A549 (cell line): ENCODE measurements around the gene TSPAN5. TPM values are rescaled to one million over a fixed set of nuclear protein-coding genes. Genes with fewer than 3 reads are reported as not detected.
"Not testable (repeated sequence)": the region's sequence is repeated elsewhere in the genome, so short reads cannot be mapped to it uniquely, and the experiment has no call there.

Experiments
- ATAC-seq, 2 experiments: fragments of 200-7000 bp in 1 of 2; fragments of >200 bp in 1 of 2; cut with Nextera tagmentation in 1 of 2; cut with Tn5 transposase in 1 of 2; 3 replicates each; pipeline versions ENCODE4 v1.8.0 to v1.9.1; 2018 to 2020; ENCODE audit warnings: mild to moderate bottlenecking in 1 of 2, moderate library complexity in 1 of 2
- CTCF ChIA-PET: fragments of 300-600 bp; sonication (Branson Sonifier 250); formaldehyde crosslinking; extraction: SDS; loops from one replicate; lab custom pipeline; 2021; ENCODE audit warnings: antibody characterized with exemption, inconsistent platforms; lab: Yijun Ruan, JAX
- POLR2A ChIA-PET: fragments of 350-600 bp; formaldehyde crosslinking; extraction: SDS; loops from one replicate; lab custom pipeline; 2021; ENCODE audit warnings: antibody characterized with exemption, inconsistent platforms; lab: Yijun Ruan, JAX
- DNase-seq, 2 experiments: peaks; one replicate each; pipeline versions ENCODE4 v3.0.0 to v3.0.0-alpha.2; 2011 to 2016; ENCODE audit warnings: low read depth in 1 of 2, low spot score in 1 of 2
- FAIRE-seq: peaks from 2 replicates; lab custom pipeline; 2011; peaks lifted over from hg19 to GRCh38; lab: Jason Lieb, UNC
- H3K27ac ChIP-seq, 2 experiments: fragments of >200 bp; sonication (Bioruptor Twin); formaldehyde crosslinking; 3 replicates each; pipeline ENCODE4 v1.5.1; 2016 to 2017
- H3K4me1 ChIP-seq: fragments of >200 bp; sonication (Bioruptor Twin); formaldehyde crosslinking; 3 replicates; pipeline ENCODE4 v1.6.1; 2016
- H3K4me2 ChIP-seq: fragments of >200 bp; sonication (Bioruptor Twin); formaldehyde crosslinking; 3 replicates; pipeline ENCODE4 v1.6.1; 2016
- H3K4me3 ChIP-seq: fragments of >200 bp; sonication (Bioruptor Twin); formaldehyde crosslinking; 3 replicates; pipeline ENCODE4 v1.5.1; 2016
- H3K9me3 ChIP-seq: fragments of >200 bp; sonication (Bioruptor Twin); formaldehyde crosslinking; 3 replicates; pipeline ENCODE4 v1.6.1; 2016
- ATOH8 ChIP-seq: fragments of 250-450 bp; sonication (Bioruptor Pico); IDR thresholded peaks from 2 replicates; pipeline ENCODE4 v1.5.0; 2020; ENCODE audit warnings: low read depth, mild to moderate bottlenecking, moderate library complexity
- CBX8 ChIP-seq: fragments of 200-600 bp; sonication (generic); IDR thresholded peaks from 2 replicates; pipeline ENCODE4 v1.6.1; 2016
- CEBPB ChIP-seq, 2 experiments: fragments of >200 bp in 1 of 2; sonication (Bioruptor Twin) in 1 of 2; formaldehyde crosslinking in 1 of 2; IDR thresholded peaks; 2 replicates each; pipeline ENCODE4 v1.6.1; 2012 to 2016
- E2F6 ChIP-seq: IDR thresholded peaks from 2 replicates; pipeline ENCODE4 v1.6.1; 2012; ENCODE audit warnings: low read depth, borderline replicate concordance
- HDAC2 ChIP-seq: fragments of 200-600 bp; sonication (generic); IDR thresholded peaks from 2 replicates; pipeline ENCODE4 v1.6.1; 2016
- HOXB5 ChIP-seq: fragments of 250-450 bp; sonication (Bioruptor Pico); IDR thresholded peaks from 2 replicates; pipeline ENCODE4 v1.5.0; 2020; ENCODE audit warnings: mild to moderate bottlenecking, moderate library complexity
- JUN ChIP-seq, 2 experiments: fragments of >200 bp; sonication (Bioruptor Twin); formaldehyde crosslinking; IDR thresholded peaks; 2 replicates in 1 of 2; 3 replicates in 1 of 2; pipeline ENCODE4 v1.6.1; 2016 to 2017
- JUNB ChIP-seq: fragments of >200 bp; sonication (Bioruptor Twin); formaldehyde crosslinking; IDR thresholded peaks from 2 replicates; pipeline ENCODE4 v1.6.1; 2016
- MAFK ChIP-seq: fragments of 450-650 bp; IDR thresholded peaks from 2 replicates; pipeline ENCODE4 v1.6.1; 2014; ENCODE audit not compliant: partially characterized antibody
- MAZ ChIP-seq: fragments of 150-350 bp; IDR thresholded peaks from 2 replicates; pipeline ENCODE4 v1.6.1; 2014; ENCODE audit warnings: antibody characterized with exemption, low read depth, low read length, borderline replicate concordance
- NPAS2 ChIP-seq: fragments of 250-450 bp; sonication (Bioruptor Pico); IDR thresholded peaks from 2 replicates; pipeline ENCODE4 v1.8.0; 2022; ENCODE audit warnings: mild to moderate bottlenecking, moderate library complexity, borderline replicate concordance
- PHF8 ChIP-seq: fragments of 200-600 bp; sonication (generic); IDR thresholded peaks from 2 replicates; pipeline ENCODE4 v1.6.1; 2016; ENCODE audit warnings: low read depth, mild to moderate bottlenecking, antibody characterized with exemption, moderate library complexity, borderline replicate concordance
- POLR2A ChIP-seq: IDR thresholded peaks from 2 replicates; pipeline ENCODE4 v1.6.1; 2012; ENCODE audit warnings: mild to moderate bottlenecking, low read length
- POLR2AphosphoS2 ChIP-seq: conservative IDR thresholded peaks from 2 replicates; pipeline ENCODE4 v1.6.1; 2012; ENCODE audit warnings: low read length, improper control_type of control experiment, inconsistent platforms
- RAD21 ChIP-seq, 2 experiments: fragments of >200 bp in 1 of 2; sonication (Bioruptor Twin) in 1 of 2; formaldehyde crosslinking in 1 of 2; IDR thresholded peaks in 1 of 2; conservative IDR thresholded peaks in 1 of 2; 2 replicates in 1 of 2; 3 replicates in 1 of 2; pipeline ENCODE4 v1.6.1; 2012 to 2018; ENCODE audit warnings: inconsistent platforms in 1 of 2
- SMC3 ChIP-seq: fragments of >200 bp; sonication (Bioruptor Twin); formaldehyde crosslinking; IDR thresholded peaks from 3 replicates; pipeline ENCODE4 v1.6.1; 2018; ENCODE audit warnings: inconsistent platforms
- TP53 ChIP-seq: fragments of 250-450 bp; sonication (Bioruptor Pico); IDR thresholded peaks from 2 replicates; pipeline ENCODE4 v1.5.0; 2021; ENCODE audit warnings: mild to moderate bottlenecking, moderate library complexity
- ZC3H11A ChIP-seq: fragments of 450-650 bp; IDR thresholded peaks from 2 replicates; pipeline ENCODE4 v1.6.1; 2014; ENCODE audit warnings: antibody characterized with exemption, mild to moderate bottlenecking
- ZFP36 ChIP-seq: fragments of 450-650 bp; IDR thresholded peaks from 2 replicates; pipeline ENCODE4 v1.6.1; 2014; ENCODE audit warnings: borderline replicate concordance; ENCODE audit not compliant: partially characterized antibody
- ZNF302 ChIP-seq: fragments of 250-450 bp; sonication (Bioruptor Pico); IDR thresholded peaks from 2 replicates; pipeline ENCODE4 v1.9.0; 2021; ENCODE audit warnings: inconsistent platforms, mild to moderate bottlenecking, moderate library complexity
- WGBS: methylation state at CpG from one replicate; pipeline ENCODE4 v1.1.6; 2017; ENCODE audit errors: missing lambda C conversion rate; 5-methylcytosine and 5-hydroxymethylcytosine counted together
- polyA plus RNA-seq, 4 experiments: library from polyadenylated mRNA; depleted of rRNA in 3 of 4; stranded (reverse); fragments of >200 nt; fragmentation: RNase III in 1 of 4; extraction: RNeasy Plus Mini Kit Qiagen cat#74134 plus additional on column Dnase treatment in 1 of 4; gene quantifications; 2 replicates in 3 of 4; 3 replicates in 1 of 4; pipeline ENCODE4 v1.2.3, GENCODE V29; 2011 to 2017

The TSPAN5 gene
- polyA plus RNA-seq, 2 of the 4 experiments (the other 2 are of a cell fraction) = 9.5 to 12.4 TPM

- ATAC-seq = no peak
- 92% methylated on average over 4 of the region's 11 CpGs for WGBS
- no peak for DNase-seq
- FAIRE-seq = no peak
- Histone ChIP-seq H3K4me3 (no peak overlapping the region), H3K4me2 (no peak overlapping the region), H3K4me1 (no peaks in the 10 kb centered on the region), H3K9me3 (no peaks in the 10 kb centered on the region), H3K27ac (no peak overlapping the region)
- ChIA-PET CTCF (no interaction called here), POLR2A (no interaction called here)
- TF ChIP-seq HDAC2 (no peak), ZC3H11A (no peak), CEBPB (IDR thresholded peaks at IDR 0.05) (no peak), CBX8 (no peak), ZNF302 (CRISPR knock-in tag) (no peak)
These were observed 121.8 kb downstream of the TSPAN5 start for GRCh38 chr4:98536631-98537030.

GRCh38 chr4:98534146-98534545, 124.3 kb downstream of the TSPAN5 start:
- H3K9me3 ChIP-seq, H3K4me2 ChIP-seq, DNase-seq, POLR2A ChIA-PET, H3K4me1 ChIP-seq, CTCF ChIA-PET, H3K4me3 ChIP-seq, H3K27ac ChIP-seq, ATAC-seq, FAIRE-seq: not testable (repeated sequence)
- 85% methylated on average over 2 of the region's 2 CpGs for whole genome bisulfite sequencing

GRCh38 chr4:98530572-98530971, 127.8 kb downstream of the TSPAN5 start:
- TF ChIP-seq HOXB5 (CRISPR knock-in tag) = no peak
- TF ChIP-seq TP53 (CRISPR knock-in tag) = no peak
- no peak for TF ChIP-seq SMC3
- no peak for TF ChIP-seq ZFP36
- TF ChIP-seq NPAS2 (CRISPR knock-in tag) = no peak
- no peak for TF ChIP-seq ATOH8
- no peak for TF ChIP-seq E2F6
- TF ChIP-seq POLR2A = no peak
- TF ChIP-seq RAD21 (conservative IDR thresholded peaks at IDR 0.05 in 1 of 2, IDR thresholded peaks at IDR 0.05 in 1 of 2) = no peak
- TF ChIP-seq POLR2AphosphoS2 = no peak
- no peak for TF ChIP-seq JUNB
- TF ChIP-seq PHF8 = no peak
- no peak for TF ChIP-seq ZNF302 (CRISPR knock-in tag)
- no peak for TF ChIP-seq MAFK
- 94% methylated on average over 3 of the region's 3 CpGs for WGBS
- FAIRE-seq (no peak), DNase-seq (no peak), ATAC-seq (no peak)
- POLR2A ChIA-PET = no interaction called here
- H3K4me1 ChIP-seq = 0 out of 3 replicates have a peak, but pooled peaks cover 10% of the 10 kb centered on the region
- CTCF ChIA-PET = no interaction called here
- H3K4me3 ChIP-seq = no peak overlapping the region
- H3K27ac ChIP-seq = no peak overlapping the region
- no peaks in the 10 kb centered on the region for H3K9me3 ChIP-seq
- H3K4me2 ChIP-seq = no peak overlapping the region

GRCh38 chr4:98529970-98530569, 128.3 kb downstream of the TSPAN5 start:
- Histone ChIP-seq H3K4me2 (no peak overlapping the region), H3K27ac (no peak overlapping the region), H3K4me3 (no peak overlapping the region), H3K4me1 (0 out of 3 replicates have a peak, but pooled peaks cover 10% of the 10 kb centered on the region), H3K9me3 (no peaks in the 10 kb centered on the region)
- FAIRE-seq (no peak), DNase-seq (no peak), ATAC-seq (no peak)
- ChIA-PET CTCF (interaction anchor here (1.2 kb wide), 1 partner anchor 62 kb away, joined by 3 read pairs; no protein-coding TSS in a partner anchor), POLR2A (no interaction called here)
- WGBS = 63% methylated on average over 2 of the region's 2 CpGs
- no peak for TF ChIP-seq SMC3
- TF ChIP-seq MAZ = no peak
- TF ChIP-seq JUN (IDR thresholded peaks at IDR 0.05) = no peak
- no peak for TF ChIP-seq RAD21 (conservative IDR thresholded peaks at IDR 0.05 in 1 of 2, IDR thresholded peaks at IDR 0.05 in 1 of 2)
